GM19395 (cell line): Measurements from ENCODE around the gene HOATZ.

Source experiments
- ATAC-seq: cut with Tn5 transposase; IDR thresholded peaks from one replicate; pipeline ENCODE4 v1.9.1; 2021; ENCODE audit warnings: mild to moderate bottlenecking, moderate library complexity; ENCODE audit not compliant: unreplicated experiment

Gene HOATZ

GRCh38 chr11:111521135-111521534, 6.6 kb downstream of the HOATZ start:
- ATAC-seq: no peak

GRCh38 chr11:111522426-111522825, 7.8 kb downstream of the HOATZ start:
- no peak for ATAC-seq

- no peak for ATAC-seq
Measured at GRCh38 chr11:111523343-111523742, 8.8 kb downstream of the HOATZ start.

GRCh38 chr11:111524056-111524455, 9.5 kb downstream of the HOATZ start:
- no peak for ATAC-seq

GRCh38 chr11:111525456-111525855, 10.9 kb downstream of the HOATZ start:
- ATAC-seq: no peak

- no peak for ATAC-seq
Measured at GRCh38 chr11:111526501-111526900, 11.9 kb downstream of the HOATZ start.

- ATAC-seq: no peak
Measured at GRCh38 chr11:111527279-111527678, 12.7 kb downstream of the HOATZ start.

GRCh38 chr11:111528557-111528956, 14.0 kb downstream of the HOATZ start:
- ATAC-seq: no peak

GRCh38 chr11:111530091-111530490, 15.5 kb downstream of the HOATZ start:
- no peak for ATAC-seq

GRCh38 chr11:111531136-111531535, 16.6 kb downstream of the HOATZ start:
- no peak for ATAC-seq

GRCh38 chr11:111531687-111532364, 17.2 kb downstream of the HOATZ start:
- ATAC-seq: peak; percentile 66

- no peak for ATAC-seq
Measured at GRCh38 chr11:111532365-111532709, 17.8 kb downstream of the HOATZ start.

GRCh38 chr11:111535281-111535680, 20.7 kb downstream of the HOATZ start:
- no peak for ATAC-seq

- no peak for ATAC-seq
Measured at GRCh38 chr11:111537336-111537860, 22.8 kb downstream of the HOATZ start.

GRCh38 chr11:111538407-111539114, 24.0 kb downstream of the HOATZ start:
- ATAC-seq: no peak

GRCh38 chr11:111539426-111540113, 25.0 kb downstream of the HOATZ start:
- ATAC-seq: no peak

GRCh38 chr11:111540114-111540936, 25.7 kb downstream of the HOATZ start, which contains the start of gene LAYN:
Gene LAYN (plus strand): TSS chr11:111540720. CDS start chr11:111540844, 124 bp downstream.
- no peak for ATAC-seq

- ATAC-seq: no peak
Measured at GRCh38 chr11:111540937-111541253, 26.3 kb downstream of the HOATZ start.

GRCh38 chr11:111541254-111542061, 26.9 kb downstream of the HOATZ start:
- ATAC-seq: no peak

- ATAC-seq: no peak
Measured at GRCh38 chr11:111542606-111543275, 28.2 kb downstream of the HOATZ start.
